GM21390 (cell line): ENCODE measurements around the gene SOX18.
A peak's percentile ranks its signal among the peaks of the same experiment; 100 is the strongest.

Experiments
- ATAC-seq: cut with Tn5 transposase; IDR thresholded peaks from one replicate; pipeline ENCODE4 v1.9.1; 2021; ENCODE audit not compliant: unreplicated experiment

Gene SOX18

DNA sequence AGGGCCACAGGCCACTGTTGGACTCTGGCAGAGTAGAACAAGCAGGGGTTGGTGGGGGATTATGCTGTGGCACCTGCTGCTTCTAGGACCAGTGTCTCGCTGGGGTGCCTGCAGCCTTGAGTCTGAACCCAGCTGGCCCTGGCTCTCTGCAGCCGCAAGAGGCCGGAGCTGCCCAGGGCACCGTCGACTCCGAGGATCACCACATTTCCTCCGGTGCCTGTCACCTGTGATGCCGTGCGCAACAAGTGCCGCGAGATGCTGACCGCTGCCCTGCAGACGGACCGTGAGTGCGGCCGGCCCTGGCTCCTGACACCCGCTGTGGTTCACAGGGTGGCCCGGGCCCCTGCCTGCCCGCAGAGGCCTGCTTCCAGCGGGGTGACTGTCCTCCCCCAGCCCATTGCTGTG is 19.8 kb upstream of the SOX18 start:
- ATAC-seq, result no peak

DNA sequence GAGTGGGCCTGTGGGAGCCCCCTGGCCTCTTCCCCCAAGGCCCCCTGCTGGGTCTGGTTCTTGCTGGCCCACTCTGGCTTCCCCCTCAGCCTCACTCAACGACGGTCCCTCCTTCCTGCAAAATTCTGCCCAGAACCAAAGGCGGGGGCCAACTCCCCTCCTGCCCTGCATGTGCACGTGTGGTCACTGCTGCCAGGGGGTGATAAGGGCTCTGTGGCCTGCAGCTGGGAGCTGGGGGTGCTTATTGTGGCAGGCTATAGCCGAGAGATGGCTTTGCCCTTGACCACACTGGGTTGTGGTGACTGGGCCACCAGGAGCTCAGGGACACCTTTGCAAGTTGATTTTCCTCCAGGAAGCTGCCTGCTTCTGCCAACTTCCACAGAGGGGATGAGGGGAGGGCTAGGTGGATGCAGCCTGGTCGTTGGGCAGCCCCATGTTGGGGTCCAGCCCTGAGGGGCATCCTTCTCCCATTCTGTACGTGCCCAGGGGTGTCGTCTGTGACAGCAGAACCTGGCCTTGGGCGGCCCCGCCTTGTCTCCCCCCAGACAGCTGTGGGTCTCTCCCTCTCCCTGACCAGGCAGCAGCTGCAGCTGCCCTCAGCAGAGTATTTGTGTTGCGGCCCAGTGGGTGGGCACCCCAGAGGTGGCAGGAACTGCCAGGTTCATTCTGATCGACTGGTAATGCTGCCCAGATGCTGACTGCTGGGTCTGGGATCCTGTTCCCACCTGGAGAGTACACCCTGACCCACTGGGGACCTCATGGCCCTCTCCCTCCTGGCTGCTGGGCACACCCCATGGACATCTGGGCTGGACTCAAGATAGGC is 19.2 kb upstream of the SOX18 start:
- ATAC-seq, result no peak

DNA sequence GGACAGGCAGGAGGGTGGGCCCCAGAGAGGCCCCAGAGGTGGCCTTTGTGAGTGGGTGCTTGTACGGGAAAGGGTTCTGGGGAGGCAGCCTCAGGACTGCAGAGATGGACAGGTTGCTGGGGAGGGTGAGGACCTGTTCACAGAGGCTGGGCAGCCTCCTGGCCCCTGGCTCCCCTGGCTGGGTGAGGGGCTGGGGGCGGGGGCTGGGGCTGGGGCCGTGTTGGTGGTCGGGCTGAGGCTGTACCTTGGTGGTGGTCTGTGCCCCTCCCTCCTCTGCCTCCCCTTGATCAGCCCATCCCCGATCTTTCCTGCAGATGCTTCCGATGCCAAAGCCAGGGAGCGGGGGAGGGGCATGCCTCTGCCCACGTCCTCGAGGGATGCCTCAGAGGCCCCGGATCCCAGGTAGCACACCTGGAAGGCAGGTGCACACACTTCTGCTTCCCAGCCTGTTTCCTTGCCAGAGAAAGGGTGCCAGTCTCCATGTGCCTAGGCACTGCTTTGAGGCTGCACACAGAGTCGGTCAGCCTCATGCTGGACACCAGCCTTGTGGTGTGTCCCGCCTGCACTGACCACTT is 18.4 kb upstream of the SOX18 start:
- no peak for ATAC-seq

DNA sequence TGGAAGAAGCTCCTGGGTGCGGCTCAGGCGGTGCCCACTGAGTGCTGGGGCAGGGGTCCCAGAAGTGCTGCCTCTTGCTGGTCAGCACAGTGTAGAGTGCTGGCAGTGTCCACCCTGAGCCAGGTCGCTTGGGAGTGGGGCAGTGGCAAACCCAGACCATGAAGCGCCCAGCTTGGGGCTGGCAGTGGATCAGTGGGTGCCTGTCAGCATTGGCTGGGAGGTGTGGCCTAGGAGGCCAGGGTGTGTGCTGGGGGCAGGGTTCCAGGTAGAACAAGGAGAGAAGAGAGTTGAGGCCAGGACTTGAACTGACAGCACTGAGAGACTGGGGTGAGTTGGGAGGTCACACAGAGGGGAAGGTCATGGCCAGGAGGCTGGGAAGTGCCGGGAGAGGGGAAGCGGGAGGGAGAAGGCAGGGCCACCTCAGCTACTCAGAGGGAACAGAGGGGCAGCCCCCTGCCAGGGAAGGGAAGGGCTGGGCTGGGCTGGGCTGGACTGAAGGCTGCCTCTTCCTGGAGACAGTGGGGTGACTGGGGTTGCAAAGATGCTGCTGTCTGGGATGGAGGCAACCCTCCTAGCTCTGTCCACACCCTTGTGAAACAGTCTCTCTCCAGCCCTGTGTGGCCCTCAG is 17.7 kb upstream of the SOX18 start:
- no peak for ATAC-seq

DNA sequence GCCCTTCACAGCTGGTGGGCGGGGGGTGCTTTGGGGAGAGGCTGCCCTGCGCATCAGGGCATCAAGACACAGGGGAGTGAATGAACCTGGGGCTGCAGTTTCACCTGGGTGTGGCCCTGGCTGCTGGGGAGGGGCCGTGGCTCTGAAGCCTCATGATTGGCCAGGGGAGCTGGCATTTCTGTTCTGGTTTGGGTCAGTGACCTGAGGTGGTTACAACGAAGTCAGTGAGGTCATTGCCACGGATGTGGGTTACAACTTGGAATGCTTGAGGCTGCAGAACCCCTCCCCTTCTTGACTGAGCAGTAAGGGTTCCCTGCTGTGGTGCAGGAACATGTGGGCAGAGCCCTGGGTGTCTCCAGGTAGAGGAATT is 16.5 kb upstream of the SOX18 start:
- no peak for ATAC-seq

DNA sequence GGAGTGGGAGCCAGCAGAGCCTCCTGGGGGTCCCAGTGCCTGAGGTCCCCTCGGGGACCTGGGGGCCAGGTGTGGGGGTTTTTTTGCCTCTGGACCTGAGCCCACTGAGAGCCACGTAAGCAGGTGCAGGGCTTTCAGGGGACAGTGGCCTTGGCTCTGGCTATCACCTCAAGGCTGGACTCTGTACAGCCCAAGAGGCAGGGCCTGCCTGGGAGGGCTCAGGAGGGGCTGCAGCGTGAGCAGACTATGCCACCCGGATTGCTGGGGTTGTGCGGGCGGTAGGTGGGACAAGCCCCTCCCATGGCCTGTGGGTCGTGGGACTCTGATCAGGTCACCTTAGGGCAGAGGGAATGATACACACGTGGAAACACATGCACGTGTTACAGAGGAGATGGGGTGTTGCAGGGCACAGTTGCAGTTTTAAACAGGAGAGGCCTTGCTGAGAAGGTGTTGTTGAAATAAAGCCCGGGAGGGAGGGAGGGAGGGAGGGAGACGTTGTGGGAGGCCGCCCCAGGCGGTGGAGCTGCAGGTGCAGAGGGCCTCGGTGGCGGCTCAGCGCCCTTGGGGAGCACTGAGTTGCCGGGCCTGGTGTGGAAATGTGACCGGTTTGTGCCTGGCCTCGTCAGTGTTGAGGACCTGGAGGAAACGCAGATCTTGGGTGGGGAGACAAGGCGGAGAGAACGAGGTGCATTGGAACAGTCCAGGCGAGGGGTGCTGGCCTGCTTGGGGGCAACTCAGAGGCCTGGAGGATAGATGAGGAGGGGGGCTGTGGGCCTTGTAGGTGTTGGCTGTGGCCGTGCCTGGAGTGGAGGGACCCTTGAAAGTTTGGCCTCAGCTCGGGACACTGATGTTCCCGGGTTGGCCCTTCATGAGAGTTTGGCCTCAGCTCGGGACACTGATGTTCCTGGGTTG is 15.9 kb upstream of the SOX18 start:
- ATAC-seq, result no peak

DNA sequence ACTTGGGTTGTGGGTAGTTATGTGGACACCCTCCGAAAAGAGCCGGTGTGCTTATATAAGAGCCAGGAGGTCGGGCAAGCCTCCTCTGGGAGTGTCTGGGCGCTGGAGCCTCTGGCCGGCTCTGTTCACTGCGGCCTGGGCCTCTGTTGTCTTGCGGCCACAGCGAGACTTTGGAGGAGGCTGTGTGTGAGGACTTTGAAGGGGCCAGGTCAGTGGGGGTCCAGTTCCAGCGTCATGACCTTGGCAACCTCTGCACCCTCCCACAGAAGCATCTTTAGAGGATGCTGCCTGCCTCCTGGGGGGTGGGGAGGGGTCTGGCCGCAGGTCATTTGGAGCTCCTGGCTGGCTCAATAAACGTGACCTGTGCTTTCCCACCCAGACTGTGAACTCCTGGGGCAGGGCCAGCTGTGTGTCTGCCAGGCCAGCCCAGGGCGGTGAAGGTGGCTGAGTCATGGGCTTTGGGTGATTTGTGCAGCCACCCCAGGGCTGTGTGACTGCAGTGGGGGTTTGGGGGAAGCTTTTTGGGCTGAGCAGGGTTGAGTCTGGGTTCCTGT is 14.8 kb upstream of the SOX18 start:
- no peak for ATAC-seq

DNA sequence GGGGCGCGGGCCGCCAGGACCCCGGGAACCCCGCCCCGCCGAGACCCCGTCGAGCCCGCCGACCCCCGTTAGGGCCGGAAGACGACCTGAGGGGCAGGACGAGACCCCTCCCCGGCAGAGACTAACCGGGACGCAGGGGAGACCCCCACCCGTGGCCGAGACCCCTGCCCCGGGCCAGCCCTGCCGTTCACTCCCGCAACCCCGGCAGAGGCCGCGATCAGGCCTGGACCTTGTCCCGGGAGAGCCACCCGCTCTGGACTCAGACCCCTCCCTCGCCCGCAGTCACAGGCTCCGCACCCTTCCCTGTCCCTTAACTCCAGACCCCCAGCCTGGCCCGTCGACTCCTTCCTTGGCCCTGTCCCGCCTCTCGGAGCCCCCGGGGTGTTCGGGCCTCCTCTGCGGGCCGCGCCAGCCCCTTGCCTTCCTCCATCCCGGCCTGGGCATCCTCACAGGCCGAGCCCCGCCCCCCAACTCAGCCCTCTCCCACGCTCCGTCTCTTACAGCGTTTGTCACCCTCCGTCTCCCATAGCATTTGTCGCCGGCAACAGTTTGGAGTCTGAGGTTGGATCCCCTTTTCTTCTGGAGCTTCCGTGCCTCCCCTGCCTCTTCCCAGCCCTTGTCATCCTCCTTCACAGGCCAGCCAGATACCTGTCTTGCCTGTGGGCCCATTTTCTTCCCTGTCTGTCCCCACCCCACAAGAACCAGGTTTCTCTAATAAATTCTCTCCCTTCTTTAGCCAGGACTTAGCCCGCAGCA is 14.1 kb upstream of the SOX18 start:
- ATAC-seq, result no peak

DNA sequence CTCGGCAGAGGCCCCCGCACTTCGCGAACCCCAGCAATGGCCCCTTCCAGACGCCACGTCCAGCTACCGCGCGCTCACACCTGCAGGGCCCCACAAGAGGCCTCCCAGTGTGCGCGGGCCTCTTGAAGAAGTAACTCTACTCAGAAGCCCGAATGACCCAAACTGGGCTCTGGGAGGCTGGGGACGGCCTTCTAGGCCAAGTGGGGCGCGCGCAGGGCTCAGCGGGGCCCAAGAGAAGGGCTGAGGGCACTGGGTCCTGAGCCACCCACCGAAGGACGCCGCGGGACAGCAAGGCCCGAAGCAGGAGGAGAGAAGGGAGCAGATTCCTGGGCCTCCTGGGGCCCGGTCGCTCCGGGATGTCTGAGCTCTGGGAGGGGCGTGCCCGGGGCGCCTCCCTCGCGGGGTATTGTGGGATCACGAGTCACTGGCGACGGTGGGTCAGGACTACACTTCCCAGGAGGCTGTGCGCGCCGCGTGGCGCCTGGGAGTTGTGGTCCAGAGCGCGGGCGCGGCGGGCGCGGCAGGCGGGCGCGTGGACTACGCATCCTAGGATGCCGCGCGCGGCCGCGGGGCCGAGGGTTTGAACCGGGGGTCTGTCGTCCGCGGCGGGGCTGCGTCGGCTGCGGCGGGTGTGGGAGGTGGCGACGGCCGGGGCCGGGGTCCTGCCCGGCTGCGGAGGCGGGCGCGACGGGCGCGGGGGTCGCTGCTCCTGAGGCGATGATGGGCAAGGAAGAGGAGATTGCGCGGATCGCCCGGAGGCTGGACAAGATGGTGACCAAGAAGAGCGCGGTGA is 13.4 kb upstream of the SOX18 start, which contains the start of gene TCEA2:
Gene TCEA2 (plus strand): TSS at position 603 of the 793 bp plus-strand sequence. CDS start 115 bp downstream, at position 718.
- ATAC-seq, result peak; percentile 72

DNA sequence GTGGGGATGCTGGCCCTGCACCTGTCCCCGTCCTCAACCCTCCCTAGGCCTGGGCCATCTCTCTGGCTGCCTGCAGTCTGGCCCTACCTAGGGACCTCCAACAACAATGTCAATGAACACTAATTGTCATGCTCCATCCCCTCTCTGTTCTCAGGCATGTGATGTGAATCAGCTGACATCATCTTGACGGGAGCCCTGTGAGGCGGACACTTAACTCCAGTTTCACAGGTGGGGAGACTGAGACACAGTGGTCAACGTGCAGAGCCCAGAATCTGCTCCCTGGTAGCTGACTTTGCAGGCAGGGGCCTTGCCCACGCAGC is 12.8 kb upstream of the SOX18 start:
- no peak for ATAC-seq

DNA sequence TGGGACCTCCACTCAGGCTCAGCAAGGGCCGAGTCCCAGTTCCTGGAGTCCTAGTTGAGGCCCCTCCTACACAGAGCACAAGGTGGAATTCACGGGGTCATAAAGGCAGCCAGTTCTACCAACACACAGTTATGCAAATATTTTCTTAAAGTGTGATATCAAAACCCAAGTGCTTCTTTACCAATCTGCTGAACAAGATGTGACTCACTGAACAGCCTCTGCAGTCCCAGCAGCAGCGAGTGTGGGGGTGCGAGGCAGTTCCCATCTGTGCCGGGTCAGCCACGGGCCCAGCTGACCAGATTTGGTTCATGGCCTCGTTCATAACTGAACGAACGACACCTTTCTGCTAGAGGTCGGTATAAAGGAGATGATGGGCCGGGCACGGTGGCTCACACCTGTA is 9.1 kb upstream of the SOX18 start:
- no peak for ATAC-seq

DNA sequence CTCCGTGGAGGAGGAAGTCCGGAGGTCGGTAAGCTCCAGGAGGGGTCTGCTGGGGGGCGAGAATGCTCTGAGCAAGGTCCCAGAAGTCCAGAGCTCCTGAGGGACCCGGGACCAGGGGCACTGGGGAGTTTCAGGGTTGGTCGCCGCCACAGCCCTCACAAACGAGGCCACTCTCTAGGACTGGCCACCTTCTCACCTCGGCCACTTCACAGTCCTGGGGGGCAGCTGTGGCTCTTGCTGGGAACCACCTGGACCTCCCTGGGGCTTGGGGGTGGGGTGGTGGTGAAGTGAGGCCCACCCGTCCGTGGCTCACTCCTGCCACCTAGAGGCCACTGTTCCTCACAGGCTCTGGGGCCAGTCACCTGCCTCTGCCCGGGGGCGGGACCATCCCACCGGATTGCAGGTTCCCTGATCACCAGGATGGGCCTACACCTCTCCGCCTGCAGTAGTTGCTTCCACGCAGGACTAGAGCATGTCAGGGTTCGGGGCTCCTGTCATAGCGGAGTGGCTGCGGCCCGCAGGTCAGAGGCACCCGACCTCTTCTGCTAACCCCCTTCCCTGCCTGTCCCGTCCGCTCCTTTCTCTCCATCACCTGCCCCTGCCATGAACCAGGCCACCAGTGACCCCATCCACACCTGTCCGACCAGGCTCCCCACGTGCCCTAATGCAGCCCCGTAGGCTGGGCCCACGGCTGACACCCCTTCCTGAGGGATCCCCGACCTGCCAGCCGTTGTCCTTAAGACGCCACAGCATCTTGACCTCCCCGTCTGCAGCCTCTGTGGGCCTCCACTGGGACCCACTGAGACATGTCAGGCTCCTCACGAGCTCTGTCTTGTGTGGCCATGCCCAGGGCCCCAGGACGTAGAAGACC is 8.4 kb upstream of the SOX18 start:
- ATAC-seq, result no peak

DNA sequence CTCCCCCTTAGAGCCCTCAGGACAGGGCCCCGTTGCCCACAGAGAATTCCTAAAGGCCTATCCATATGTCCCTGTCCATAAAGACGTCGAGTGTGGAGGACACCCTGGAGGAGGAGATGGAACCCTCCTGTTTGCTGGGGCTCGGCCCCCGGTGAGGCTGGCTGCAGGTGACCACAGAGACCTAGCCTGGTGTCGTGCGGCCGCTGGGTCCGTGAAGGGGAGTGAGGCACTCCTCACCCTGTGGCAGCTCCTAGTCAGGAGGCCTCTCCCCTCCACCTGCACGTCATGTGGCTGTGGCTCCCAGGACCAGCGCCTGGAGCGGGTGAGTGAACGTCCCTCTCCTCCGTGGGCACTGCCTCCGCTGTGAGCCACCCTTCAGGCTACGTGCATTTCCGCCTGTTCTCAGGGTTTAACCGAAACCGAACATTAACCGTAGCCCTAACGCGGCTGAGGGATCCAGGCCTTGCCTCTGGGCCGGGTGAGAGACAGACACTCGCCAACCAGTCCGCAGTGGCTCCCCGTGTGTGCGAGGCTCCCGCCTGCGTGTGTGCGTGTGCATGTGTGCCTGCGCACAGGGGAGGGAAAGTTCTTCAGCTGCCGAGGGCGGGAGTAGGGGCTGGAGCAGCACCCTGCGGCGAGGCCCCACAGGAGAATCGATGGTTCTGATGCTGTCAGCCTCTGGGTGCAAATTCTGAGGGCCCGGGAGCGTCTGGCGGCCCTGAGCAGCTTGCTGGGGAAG is 7.6 kb upstream of the SOX18 start:
- ATAC-seq, result no peak

DNA sequence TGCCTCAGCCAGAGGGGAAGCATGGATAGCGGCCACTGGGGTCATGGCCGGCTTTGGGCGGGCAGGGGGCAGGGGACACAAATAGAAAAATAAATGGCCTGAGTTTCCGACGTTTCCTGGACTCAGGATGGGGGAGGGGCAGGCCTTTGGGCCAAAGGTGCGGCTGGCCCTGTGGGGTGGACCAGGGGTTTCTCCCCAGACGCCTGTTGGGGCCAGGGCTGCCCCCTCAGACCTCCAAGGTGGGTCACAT is 7.1 kb upstream of the SOX18 start:
- ATAC-seq, result no peak

DNA sequence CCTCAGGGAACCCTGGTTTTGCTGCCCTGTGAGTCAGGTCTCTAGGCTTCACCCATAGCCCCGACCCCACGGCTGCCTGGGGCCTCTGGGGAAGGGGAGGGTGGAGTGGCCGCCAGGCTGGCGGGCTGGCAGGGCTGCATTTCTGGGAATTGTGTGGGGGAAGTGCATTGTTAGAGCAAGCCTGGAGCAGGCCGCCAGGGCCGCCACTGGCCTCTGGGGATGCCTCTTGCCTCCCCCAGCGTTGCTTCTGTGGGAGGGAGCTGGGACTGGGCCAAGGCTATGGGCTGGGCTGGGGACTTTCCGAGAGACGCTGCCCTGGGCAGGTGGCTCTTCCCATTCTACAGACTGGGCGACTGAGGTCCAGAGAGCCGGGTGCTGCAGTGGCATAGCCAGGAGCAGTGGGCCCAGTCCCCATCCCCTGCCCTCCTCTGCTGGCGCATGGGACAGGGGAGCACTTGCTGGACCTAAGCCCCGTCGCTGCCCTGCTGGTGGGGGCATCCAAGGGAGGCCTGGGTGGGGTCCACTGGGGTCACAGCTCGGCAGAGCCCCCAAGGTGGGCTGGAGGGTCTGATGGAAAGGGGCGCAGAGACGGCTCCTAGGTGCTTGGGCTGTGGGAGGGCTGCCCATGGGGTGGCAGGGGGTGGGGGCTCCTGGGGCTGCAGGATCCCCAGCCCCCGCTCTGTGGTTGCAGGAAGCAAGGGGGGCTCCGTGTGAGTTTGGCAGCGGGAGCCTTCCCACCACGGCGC is 6.6 kb upstream of the SOX18 start:
- no peak for ATAC-seq

DNA sequence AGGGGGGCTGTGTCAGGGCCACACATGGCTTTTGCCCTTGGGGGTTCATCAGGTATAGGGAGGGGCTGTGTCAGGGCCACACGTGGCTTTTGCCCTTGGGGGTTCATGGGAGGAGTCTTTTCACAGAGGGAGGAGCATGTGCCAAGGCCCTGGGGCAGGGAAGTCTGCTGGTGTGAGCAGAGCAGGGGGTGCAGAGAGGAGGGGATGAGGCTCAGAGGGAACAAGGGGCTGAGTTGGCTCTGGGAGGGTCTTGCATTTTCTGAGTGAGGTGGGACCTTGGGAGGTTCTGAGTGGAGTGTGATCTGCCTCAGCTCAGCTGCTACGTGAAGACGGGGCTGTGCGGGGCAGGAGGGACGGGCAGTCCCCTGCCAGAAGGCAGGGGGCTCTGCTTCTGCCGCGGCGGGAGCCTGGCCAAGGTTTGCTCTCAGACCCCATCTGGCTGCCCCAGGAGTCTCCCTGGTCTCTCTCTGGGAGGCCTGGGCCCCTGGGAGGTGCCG is 6.0 kb upstream of the SOX18 start:
- no peak for ATAC-seq
